ENCODE measurements around the gene SLC12A6. TPM values are rescaled to one million over a fixed set of nuclear protein-coding genes. Genes with fewer than 3 reads are reported as not detected.
A peak's percentile ranks its signal among the peaks of the same experiment; 100 is the strongest.

Gene SLC12A6
- total RNA-seq, 2 donors from 2014 or later = 16.0 to 19.6 TPM

DNA sequence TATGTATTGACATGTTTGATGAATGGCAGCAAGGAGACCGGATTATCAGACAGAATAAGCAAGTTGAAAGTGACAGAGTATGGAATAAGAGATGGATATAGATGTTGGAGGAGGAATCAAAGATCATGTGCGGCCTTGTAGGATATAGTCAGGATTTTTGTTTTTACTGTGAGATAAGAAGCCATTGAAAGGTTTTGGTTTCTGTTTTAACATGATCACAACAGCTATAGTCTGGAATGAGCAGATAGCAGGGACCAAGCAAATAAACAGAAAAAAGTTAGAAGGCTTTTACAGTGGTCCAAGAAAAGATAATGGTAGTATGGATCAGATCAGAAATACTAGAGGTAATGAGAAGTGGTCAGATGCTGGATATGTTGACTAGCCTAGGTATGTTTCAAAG is 52.6 kb downstream of the SLC12A6 start:
- DNase-seq (no peak), ATAC-seq (no peak)
- intact Hi-C loops (cut with DNase I) = no loop called here

DNA sequence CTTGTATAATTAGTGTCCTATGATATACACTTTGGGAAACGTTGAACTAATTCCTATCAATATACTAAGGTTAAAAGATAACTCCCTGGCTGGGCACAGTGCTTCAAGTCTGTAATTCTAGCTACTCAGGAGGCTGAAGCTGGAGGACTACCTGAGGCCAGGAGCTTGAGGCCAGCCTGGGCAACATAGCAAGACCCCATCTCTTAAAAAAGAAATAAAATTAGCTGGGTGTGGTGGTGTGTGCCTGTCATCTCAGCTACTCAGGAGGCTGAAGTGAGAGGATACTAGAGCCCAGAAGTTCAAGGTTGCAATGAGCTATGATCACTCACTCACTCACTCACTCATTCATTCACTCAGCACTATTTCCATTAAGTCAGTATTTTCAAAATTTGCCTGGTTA is 55.2 kb downstream of the SLC12A6 start:
- intact Hi-C loops (cut with DNase I) = no loop called here
- ATAC-seq = no peak

DNA sequence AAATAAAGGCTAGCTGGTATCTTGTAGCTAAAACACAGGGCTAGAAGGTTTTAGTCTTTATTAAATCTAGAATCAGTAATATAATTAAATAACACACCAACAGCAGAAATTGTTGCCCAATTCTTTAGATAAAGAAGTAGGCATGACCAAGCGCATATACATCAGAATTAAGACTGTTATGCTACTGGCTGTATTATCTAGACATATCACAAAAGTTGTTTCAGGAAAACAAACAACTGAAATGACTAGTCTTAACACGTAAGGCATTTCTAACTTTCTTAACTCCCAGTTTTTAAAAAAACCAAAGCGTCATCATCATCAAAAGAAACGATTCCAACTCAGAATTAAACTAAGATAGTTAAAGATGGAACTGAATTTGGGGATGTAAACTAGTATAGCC is 57.4 kb downstream of the SLC12A6 start:
- intact Hi-C loops (cut with DNase I) = no loop called here
- DNase-seq (no peak), ATAC-seq (no peak)

More for the DNA sequence above, 55.2 kb downstream of the SLC12A6 start:
- no peak for DNase-seq

DNA sequence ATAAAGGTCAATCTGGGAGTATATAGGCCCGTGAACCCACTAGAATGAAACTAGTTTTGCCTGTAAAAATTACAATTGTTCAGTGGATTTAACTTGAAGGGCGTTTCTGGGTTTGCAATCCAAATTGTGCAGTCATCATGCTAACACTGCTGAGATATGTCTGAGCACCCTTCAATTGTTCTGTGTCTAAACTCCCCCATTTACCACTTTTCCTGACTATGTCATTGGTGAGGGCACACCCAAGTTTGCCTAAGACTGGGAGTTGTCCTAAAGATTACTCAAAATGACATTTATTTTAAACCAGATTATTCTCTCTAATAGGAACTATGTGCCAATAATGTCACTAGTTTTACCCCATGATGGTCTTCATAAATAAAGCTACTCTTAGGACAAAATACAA is 58.2 kb downstream of the SLC12A6 start:
- DNase-seq (no peak), ATAC-seq (peak in 1 of 2 donors; percentile 62)
- intact Hi-C loops (cut with DNase I) = no loop called here

DNA sequence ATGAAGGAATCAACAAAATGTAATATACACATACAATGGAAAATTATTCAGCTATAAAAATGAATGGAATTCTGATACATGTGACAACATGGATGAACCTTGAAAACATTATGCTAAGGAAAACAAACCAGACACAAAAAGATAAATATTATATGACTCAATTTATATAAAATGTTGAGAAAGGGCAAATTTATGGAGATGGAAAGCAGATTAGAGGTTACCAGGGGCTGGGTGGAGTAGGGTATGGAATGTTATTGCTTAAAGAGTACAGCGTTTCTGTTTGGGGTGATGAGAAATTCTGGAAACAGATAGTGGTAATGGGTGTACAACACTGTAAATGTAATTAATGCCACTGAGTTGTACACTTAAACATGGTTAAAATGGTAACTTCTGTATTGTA is 61.9 kb downstream of the SLC12A6 start:
- DNase-seq (no peak), ATAC-seq (no peak)
- intact Hi-C loops (cut with DNase I) = no loop called here

DNA sequence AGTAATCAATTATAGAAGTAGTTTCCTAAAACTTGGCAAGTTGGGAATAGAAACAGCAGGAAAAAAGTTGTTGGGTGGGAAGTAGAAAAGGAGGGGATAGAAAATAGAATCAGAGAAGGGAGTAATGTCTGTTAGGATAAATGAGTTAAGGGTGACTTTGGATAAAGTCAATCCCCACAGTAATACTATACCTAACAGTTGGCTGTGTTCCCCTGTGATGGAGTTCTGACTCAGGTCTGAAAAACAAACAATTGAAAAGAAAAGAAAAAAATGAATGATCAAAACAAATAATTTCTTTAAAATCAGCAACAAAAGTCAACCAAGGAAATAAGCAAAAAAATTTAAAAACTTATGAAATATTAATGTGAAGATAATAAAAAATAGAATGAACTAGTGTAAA is 62.4 kb downstream of the SLC12A6 start:
- no peak for ATAC-seq
- intact Hi-C loops (cut with DNase I) = no loop called here
- DNase-seq = no peak

DNA sequence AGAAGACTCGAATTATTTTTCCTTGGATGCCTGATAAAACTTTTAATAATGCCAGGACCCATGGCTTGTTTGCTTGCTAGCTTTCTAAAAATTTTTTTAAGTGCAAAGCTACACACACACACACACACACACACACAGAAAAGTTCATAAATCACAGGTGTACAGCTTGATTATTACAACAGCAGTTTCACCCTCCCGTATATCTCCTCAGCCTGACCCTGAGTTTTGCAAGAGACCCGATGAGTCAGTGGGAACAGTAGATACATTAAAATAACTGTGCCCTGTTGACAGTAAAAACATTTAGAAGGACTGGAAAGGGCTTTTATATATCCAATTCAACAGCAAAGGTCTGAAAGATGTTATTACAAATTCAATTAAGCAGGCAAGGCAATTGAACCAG is 66.1 kb downstream of the SLC12A6 start:
- DNase-seq (no peak), ATAC-seq (peak in 1 of 2 donors; percentile 88)
- intact Hi-C loops (cut with DNase I) = no loop called here

DNA sequence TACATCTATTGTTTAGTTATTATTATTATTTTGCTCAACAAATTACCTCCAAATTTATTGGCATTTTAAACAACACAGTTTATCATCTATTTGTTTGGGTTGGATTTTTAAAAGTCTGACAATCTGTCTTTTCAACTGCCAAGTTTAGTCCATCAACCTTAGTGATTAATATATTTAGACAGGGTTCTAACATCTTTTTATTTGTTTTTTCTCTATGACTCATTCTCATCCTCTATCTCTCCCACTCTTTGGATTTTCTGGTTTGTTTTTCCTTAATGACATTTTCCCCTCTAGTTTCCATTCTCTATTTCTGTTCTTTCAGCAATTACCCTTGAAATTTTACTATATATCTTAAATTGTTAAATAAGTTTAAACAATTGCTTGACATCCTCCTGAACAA is 70.8 kb downstream of the SLC12A6 start:
- no peak for ATAC-seq
- no peak for DNase-seq
- intact Hi-C loops (cut with DNase I) = no loop called here

DNA sequence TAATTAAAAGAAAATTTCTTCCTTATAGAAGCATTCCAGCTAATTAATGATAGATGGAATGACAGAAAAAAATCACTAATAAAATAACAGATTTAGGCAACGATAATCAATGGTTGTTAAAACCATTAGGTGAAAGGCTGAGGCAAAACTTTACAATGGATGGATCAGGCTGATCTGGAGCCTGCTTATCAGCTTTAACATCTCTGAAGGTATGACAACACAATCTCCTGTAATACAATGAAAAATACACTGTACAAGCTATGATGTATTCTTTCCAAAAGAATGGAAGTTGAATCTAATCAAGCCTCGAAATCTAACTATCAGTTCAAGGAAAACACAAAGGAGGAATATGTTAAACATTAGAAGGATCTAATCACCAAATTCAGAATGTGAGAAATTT is 73.5 kb downstream of the SLC12A6 start:
- DNase-seq (no peak), ATAC-seq (no peak)
- intact Hi-C loops (cut with DNase I) = no loop called here

DNA sequence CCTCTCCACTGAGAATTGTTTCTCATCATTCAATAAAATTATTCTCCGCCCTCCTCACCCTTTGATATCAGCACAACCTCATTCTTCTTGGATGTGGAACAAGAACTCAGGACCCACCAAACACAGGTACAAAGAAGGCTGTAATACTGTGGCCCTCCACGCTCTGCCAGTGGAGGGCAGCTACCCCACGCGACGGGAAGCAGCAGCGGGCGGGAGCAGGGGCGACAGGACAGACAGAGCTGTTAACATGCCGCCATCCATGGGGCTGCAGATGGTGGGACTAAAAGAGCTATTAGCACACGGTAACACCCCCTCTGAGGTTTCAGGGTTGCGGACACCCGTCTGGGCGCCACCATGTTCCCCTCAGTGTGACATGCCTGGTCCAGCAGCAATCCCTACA is 75.2 kb downstream of the SLC12A6 start:
- intact Hi-C loops (cut with DNase I) = no loop called here
- DNase-seq = no peak
- ATAC-seq = no peak

DNA sequence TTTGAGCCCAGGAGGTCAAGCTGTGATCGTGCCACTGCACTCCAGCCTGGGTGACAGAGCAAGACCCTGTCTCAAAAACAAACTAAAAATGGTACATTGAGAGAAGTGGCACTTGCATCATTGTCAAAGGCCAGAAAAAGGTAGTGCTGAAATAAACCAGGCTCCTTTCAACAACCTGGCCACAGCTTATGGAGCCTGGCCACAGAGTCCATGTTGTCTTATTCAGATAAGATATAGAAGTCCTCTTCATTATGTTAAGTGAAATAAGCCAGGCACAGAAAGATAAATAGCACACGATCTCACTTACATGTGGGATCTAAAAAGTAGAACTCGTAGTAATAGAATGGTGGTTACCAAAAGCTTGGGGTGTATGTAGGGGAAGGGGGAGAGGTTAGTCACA is 78.0 kb downstream of the SLC12A6 start:
- DNase-seq = no peak
- peak; percentile 78 to 84 for ATAC-seq
- intact Hi-C loops (cut with DNase I) = no loop called here

DNA sequence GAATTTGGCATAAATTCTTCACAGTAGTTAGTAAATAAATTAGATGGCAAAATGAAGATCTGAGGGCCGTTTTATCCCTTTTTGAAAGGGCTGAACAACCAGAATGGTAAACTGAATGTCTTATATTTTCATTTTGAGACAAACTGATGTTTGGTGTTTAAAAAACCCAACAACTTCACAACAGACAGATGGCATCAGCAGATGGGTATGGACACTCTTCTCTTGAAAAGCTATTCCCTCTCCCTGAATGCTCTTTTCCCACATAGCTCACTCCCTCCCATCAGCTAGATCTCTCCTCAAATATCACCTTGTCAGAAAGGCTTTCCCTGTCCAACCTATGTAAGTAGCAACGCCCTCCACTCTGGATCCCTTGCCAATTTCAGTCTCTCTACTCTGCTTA is 79.4 kb downstream of the SLC12A6 start:
- intact Hi-C loops (cut with DNase I) = no loop called here
- DNase-seq (no peak), ATAC-seq (no peak)

DNA sequence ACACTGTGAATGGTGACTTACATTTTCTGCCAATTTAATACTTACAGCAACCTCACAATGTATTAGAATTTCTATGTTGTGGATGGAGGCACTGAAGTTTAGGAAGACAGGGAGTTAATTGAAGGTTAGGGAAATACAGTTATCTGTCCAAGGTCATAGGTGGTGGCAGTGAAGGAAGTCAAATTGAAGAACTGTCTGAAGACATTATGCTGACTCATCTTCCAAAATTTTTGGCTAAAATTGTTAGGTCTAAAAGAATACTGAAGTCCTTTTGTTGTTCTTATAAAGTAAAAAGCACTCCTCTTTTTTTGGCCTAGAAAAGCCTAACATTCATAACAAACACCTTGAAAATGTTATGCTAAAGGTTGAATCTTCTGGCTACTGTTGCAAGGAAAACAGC is 85.0 kb downstream of the SLC12A6 start:
- ATAC-seq (no peak), DNase-seq (no peak)
- intact Hi-C loops (cut with DNase I) = no loop called here

DNA sequence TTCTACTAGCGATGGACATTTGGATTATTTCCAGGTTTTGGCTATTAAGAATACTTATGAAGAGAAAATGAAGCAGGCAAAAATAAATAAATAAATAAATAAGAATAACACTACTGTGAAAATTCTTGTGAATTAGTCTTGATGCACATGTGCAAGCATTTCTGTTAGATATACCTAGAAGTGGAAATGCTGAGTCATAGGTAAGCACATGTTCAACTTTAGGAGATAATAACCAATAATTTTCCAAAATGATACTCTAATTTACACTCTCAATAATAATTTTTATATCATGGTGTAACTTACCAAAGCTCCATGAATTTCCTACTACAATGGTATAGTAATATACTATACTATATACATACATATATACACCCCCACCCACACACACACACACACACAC is 89.4 kb downstream of the SLC12A6 start:
- no peak for ATAC-seq
- intact Hi-C loops (cut with DNase I) = no loop called here
- no peak for DNase-seq

DNA sequence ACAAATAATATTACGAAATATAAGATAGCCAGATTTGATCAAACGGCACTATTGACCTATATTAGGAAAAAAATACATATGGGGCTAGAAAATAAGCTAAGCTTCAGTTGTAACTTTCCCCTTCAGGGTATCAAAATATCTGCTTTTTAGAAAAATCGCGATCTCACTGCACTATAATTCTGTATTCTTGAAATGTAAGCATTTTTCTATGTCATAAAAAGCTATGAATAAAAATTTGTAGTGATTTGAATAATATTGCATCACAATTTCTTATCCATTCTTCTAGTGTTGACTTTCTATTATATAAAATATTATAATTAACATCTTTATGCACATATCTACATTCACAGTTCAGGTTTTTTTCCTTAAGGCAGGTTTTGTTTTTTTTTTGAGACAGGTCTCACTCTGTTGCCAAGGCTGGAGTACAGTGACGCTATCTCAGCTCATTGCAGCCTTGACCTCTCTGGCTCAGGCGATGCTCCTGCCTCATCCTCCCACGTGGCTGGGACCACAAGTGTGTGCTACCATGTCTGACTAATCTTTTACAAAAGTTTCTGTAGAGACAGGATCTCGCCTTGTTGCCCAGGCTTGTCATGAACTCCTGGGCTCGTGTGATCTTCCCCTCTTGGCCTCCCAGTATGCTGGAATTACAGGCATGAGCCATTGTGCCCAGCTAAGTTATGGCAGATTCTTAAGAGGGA is 91.2 kb downstream of the SLC12A6 start:
- intact Hi-C loops (cut with DNase I) = no loop called here
- DNase-seq = no peak
- ATAC-seq = no peak

DNA sequence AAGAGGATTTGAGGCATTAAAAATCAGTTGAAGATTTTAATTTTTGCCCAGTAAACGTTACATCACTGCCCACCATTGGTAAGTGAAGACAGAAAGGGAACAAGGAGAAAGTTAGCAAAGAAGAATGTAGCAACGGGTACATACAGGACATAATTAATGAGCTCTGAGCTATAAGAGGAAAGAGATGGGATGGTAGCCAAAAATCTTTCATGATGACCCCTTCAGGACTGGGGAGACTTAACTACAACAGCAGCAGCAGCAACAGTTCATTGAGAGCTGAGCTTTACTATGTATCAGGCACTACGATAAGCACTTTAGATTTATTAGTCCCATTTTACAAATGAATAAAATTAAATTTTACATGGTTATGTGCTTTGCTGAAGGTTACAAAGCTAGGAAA is 94.4 kb downstream of the SLC12A6 start:
- DNase-seq = no peak
- ATAC-seq = no peak
- intact Hi-C loops (cut with DNase I) = loop anchor here in 1 of 2 donors (2.0 to 5.0 kb wide), 2 partner anchors 124 to 346 kb away; partner anchors contain the start of gene LPCAT4

DNA sequence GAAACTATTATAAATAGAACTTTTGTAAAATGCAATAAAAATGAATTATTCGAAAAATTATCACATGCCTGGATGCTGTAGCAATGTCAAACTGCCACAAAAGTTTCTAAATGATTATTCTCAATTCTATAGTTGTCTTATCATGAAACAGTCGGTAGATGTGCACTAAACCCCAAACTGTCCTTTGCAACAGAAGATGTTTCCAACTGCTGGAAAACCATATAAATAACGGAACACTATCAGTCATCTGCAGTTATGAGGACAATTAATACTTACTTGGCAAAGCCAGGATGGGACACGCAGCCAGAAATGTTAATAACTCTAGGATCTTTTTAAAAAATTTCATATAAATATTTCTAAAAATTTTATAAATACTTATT is 95.3 kb downstream of the SLC12A6 start:
- intact Hi-C loops (cut with DNase I) = loop anchor here in 1 of 2 donors (2.0 to 5.0 kb wide), 2 partner anchors 125 to 346 kb away; partner anchors contain the start of gene LPCAT4
- ATAC-seq (no peak), DNase-seq (no peak)

DNA sequence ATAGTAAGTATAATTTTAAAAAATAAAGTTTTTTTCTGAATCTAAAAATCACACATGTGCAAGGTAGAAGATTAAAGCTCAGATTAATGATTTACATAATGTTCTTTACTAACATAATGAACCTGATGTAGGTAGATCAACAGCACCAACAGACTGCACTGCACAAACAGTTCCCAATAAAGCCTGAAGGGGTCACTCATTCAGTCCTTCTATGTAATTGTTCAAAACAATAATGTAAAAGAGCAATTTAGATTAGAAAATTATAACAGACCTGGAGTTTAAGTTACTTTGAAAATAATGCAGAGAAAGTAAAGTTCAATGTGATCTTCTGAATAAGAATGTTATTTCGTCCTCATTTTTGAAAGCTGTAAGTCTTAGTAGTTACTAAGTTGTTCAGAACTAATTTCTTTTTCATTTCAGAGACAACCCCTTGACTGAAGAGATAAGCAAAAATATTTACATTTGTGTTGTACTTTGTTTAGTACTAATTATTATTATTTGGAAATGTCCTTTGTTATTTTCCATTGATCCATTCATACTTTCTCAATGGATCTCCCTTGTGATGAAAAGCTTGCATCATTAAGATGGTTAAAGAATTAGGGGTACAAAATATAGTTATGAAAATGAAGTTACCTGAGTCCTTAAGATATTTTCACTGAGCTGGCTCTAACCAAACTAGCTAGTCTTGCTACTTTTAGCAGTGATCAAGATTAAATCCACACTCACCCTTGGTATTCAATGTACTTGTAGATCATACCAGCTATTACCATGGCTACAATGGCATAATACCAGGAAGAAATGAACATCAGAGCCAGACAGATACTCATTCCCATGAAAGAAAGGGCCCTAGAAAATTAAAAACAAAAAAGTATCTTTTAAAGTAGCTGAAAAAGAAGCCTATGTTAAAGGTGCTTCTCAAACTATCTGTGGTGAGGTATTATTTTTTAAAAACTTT is 95.9 kb downstream of the SLC12A6 start:
- DNase-seq = no peak
- no peak for ATAC-seq
- intact Hi-C loops (cut with DNase I) = loop anchor here in 1 of 2 donors (2.0 to 5.0 kb wide), 2 partner anchors 126 to 347 kb away; partner anchors contain the start of gene LPCAT4

DNA sequence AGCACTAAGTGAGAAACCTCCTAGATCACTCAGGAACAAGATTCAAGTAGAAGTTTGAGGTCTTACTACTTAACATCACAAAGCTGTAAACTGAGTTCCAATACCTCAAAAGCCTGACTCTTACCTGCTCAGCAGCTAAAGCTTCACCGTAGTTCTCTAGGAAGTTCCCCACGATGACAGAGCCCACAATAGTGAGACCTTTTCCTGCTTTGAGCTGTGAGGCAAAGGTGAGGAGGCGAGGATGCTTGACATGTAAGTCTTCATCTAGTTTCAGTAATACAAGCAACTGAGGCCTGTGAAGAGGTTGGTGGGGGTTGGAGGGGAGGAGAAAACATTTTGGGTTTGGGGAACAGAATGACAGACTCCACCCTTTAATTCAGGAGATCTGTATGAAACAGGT is 97.0 kb downstream of the SLC12A6 start:
- no peak for ATAC-seq
- intact Hi-C loops (cut with DNase I) = loop anchor here in 1 of 2 donors (5.0 kb wide), 1 partner anchor 127 kb away; the partner anchor contains the start of gene LPCAT4
- no peak for DNase-seq

DNA sequence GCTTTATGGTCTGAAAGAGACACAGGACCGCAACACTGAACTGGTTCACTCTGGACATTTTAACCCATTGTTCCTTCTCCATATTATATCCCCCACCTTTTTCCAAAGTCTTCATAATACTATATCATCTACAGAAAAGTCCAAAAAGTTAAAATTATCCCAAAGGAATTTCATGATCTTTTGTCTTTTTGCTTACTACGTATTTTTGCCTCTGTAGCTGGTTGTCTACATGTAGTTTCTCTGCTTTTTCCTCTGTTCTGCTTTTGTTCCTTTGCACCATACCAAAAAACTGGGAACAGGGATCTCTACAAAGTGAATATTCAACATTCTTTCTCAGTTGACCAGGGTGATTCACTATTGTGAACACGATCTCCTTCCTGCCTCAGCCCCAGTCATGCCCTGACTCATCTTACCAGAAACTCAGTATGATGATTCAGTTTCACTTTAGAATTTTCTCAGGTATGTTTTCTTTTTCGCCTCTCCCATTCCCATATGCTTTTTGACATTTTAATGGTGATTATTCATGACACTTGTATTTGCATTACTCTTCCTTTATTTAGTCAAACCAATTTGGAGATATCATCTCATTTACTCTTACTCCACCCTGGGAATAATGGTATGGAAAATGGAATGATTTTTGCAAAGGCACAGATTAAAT is 98.3 kb downstream of the SLC12A6 start:
- ATAC-seq (peak in 1 of 2 donors; percentile 73), DNase-seq (no peak)
- intact Hi-C loops (cut with DNase I) = no loop called here

All from left cardiac atrium (tissue), 4 donors.